Omental fat pad (tissue), 4 donors: ENCODE results near the gene TOM1L1. TPM values are rescaled to one million over a fixed set of nuclear protein-coding genes. Genes with fewer than 3 reads are reported as not detected.

Source experiments
- ATAC-seq: fragments of 150-250 bp; one replicate; pipeline ENCODE4 v1.9.1; 2016; ENCODE audit warnings: mild to moderate bottlenecking, moderate library complexity; ENCODE audit not compliant: low FRiP score
- DNase-seq: peaks from one replicate; pipeline ENCODE4 v3.0.0-alpha.2; 2019; ENCODE audit warnings: low spot score
- CTCF ChIP-seq, 3 donors: fragments of 450-650 bp; IDR thresholded peaks; one replicate each; pipeline ENCODE4 v1.5.1; 2016 to 2017; ENCODE audit warnings: antibody characterized with exemption in 3 of 3, mild to moderate bottlenecking in 3 of 3, moderate library complexity in 2 of 3
- total RNA-seq, 4 donors: library from RNA; depleted of rRNA; stranded (reverse); fragments of >200 nt; gene quantifications; one replicate each; pipeline ENCODE4 v1.1.0, GENCODE V29; 2016

Gene TOM1L1
- total RNA-seq, 4 donors from 2014 or later = 3.9 to 30.3 (median 21.4) TPM

DNA sequence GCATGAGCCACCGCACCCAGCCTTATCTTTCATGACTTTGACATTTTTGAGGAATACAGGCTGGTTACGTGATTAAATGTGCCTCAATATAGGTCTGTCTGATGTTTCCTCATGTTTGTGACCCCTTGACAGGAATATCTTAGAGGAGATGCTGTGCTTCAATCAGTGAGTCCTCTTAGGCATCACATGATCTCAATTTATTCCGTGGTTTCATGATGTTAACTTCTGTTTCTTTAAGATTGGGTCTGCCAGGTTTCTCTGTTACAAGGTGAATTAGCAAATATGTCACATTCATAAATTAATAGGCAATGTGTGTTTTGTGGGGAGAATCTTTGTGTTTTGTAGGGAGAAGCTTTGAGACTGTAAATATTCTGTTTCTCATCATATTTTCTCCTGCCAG lies 71.2 kb downstream of the TOM1L1 start:
- no peak for ATAC-seq
- TF ChIP-seq CTCF (IDR thresholded peaks at IDR 0.05) = no peak
- no peak for DNase-seq

DNA sequence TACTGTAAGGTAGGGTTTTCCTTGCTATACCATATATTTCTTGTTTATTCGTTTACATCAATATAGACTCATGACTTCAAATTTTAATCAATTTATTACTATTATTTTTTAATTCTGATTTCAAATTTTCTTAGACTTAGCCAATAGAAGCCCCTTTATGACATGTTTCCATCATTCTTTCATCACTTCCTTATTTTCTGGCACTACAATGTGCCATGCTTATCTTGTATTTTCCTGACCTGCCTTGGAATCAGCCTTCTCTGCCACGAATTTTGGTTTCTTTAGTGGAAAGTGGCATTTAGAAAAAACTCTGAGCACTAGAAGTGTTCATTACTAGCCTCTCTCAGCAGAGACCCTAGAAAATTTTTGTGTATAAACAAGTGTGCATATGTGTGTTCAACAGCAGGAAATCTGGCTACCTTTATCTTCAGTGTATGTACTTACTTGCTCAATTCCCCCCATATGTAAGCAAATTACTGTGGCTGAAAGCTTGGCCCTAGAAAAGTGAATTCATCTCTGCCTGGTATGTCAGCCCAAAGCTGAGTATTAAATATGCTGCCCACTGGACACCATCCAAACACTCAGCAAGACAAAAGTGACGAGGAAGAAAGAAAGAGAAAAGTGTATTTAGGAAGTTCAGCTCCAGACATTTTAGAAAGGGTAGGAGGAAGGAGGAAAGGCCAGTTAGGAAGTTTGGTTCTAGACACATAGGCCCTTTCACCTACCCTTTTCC lies 71.9 kb downstream of the TOM1L1 start:
- no peak for TF ChIP-seq CTCF (IDR thresholded peaks at IDR 0.05)
- no peak for ATAC-seq
- DNase-seq = no peak

- ATAC-seq (no peak), DNase-seq (no peak)
- no peak for TF ChIP-seq CTCF (IDR thresholded peaks at IDR 0.05)
These were observed 74.1 kb downstream of the TOM1L1 start for GRCh38 chr17:54974759-54975158.

GRCh38 chr17:54976316-54976715 lies 75.7 kb downstream of the TOM1L1 start:
- DNase-seq (no peak), ATAC-seq (no peak)
- TF ChIP-seq CTCF (IDR thresholded peaks at IDR 0.05) = no peak

DNA sequence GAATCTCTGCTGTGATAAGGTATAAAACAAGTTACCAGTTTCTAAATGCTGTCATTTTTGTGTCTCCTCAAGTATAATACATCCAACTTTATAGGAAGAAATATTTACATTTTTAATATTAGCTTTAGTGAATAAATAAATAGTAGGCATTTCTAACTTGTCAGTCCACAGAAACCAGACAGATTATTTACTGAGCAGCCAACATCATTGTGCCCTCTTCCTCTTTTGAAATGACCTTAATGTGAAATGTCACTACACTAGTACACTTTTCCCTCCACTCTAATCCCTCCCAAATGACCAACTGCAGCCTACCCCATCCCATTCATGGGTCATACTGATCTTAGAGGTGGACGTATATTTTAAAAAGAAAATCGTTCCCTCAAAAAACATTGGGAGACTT lies 77.1 kb downstream of the TOM1L1 start:
- TF ChIP-seq CTCF (IDR thresholded peaks at IDR 0.05) = no peak
- DNase-seq (no peak), ATAC-seq (no peak)

DNA sequence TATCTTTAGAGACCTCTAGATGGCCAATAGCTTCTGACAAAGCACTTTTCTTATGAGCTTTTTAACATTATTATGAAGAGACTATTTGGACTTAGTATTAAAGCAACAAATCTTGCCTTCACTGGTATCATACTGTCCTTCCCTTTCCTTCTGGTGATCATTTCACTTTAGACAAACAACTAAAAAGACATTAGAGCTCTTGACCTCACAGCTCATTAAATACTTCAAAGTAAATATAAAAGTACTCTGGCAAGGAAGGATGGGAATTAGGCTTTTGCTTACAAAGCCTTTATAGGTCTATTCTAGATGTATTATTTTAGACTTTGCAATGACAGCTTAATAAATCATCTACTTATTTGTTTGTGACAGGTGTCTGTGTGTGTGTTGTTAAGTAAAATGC lies 79.0 kb downstream of the TOM1L1 start:
- ATAC-seq (no peak), DNase-seq (no peak)
- TF ChIP-seq CTCF (IDR thresholded peaks at IDR 0.05) = no peak

GRCh38 chr17:54980375-54980774 lies 79.7 kb downstream of the TOM1L1 start:
- DNase-seq = no peak
- ATAC-seq = no peak
- TF ChIP-seq CTCF (IDR thresholded peaks at IDR 0.05) = no peak
